AG09319 (cell line): ENCODE measurements around the gene ASIC2.

Experiments used
- DNase-seq: peaks from one replicate; pipeline ENCODE4 v3.0.0-alpha.2; 2010; ENCODE audit warnings: low read depth; ENCODE audit errors: extremely low read depth
- TF ChIP-seq, protein P1 (sequence below): IDR thresholded peaks from 2 replicates; pipeline ENCODE4 v1.5.1; 2011; ENCODE audit warnings: low read depth, mild to moderate bottlenecking, inconsistent platforms, low read length, moderate library complexity

The ASIC2 gene

DNA sequence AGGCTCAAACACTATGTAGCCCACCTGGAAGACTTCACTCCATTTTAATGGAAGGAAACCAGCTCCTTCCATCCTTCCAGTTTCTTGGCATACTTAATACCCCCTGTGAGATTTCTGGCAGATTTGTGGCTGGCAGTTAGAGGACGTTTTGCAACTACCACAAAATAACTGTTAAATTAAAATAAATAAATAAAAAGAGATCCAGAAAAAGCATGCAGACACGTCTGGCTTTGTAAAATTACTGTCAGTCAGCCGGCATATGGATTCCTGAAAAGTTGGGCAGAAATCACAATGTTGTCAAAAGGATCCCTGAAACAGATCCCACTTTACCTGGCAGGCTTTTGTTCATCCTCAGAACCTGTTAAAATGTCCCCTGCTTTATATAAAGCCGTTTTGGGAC lies 113.9 kb downstream of the ASIC2 start:
- TF ChIP-seq, protein P1, sequence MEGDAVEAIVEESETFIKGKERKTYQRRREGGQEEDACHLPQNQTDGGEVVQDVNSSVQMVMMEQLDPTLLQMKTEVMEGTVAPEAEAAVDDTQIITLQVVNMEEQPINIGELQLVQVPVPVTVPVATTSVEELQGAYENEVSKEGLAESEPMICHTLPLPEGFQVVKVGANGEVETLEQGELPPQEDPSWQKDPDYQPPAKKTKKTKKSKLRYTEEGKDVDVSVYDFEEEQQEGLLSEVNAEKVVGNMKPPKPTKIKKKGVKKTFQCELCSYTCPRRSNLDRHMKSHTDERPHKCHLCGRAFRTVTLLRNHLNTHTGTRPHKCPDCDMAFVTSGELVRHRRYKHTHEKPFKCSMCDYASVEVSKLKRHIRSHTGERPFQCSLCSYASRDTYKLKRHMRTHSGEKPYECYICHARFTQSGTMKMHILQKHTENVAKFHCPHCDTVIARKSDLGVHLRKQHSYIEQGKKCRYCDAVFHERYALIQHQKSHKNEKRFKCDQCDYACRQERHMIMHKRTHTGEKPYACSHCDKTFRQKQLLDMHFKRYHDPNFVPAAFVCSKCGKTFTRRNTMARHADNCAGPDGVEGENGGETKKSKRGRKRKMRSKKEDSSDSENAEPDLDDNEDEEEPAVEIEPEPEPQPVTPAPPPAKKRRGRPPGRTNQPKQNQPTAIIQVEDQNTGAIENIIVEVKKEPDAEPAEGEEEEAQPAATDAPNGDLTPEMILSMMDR: no peak
- no peak for DNase-seq

DNA sequence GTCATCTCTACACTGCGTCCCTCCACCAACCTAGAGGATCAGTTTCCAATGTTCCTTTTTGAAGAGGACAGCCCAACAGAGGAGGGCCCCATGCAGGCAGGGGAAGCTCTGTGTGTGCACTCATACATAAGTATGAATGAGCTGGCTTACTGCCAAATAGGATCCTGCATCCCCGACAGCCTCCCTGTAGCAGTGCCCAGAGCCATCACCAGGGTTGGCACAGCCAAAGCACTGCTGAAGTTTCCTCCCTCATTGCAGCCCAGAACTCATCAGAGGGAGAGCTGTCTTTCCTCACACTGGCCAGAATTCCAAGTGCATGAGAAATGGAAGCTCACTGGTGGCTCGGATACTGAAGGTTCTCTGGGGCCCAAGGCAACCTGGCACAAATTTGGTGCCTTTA lies 114.4 kb downstream of the ASIC2 start:
- no peak for DNase-seq
- TF ChIP-seq, protein P1: no peak

DNA sequence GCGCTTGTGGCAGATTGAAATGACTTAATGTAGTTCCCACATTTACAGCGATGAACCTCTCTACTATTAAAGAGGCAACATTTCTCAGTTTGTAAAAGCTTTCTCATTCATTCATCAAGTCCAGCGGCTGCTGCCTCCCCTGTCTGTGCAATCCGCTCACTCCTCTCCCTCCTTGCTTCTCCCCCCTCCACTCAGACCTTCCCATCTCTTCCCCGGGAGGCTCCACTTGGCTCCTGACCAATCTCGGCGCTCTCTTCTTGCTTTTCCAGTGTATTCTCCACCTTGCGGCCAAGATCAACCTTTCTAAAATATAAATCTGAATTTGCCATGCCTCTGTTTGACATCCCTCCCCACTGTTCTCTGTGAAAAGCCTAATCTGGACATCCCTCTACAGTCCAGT lies 117.5 kb downstream of the ASIC2 start:
- DNase-seq: no peak
- TF ChIP-seq, protein P1: no peak

DNA sequence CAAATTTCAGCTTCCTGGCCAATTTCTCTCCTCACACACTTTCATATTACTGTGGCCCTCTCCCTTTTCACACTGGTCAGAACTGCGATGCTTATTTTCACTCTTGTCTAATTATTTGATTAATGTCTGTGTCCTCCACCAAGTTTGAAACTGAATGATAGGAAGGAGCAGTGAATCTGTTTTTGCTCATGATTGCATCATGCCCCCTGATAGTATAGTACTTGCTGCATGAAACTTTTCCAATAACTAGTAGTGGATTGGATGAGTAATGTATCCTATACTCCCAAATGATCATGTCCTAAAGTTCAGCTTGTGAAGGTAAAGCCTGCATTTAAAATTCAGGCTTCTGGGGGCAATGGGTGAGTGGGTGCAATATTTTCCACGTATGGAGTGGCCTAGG lies 121.2 kb downstream of the ASIC2 start:
- DNase-seq: no peak
- TF ChIP-seq, protein P1: no peak

DNA sequence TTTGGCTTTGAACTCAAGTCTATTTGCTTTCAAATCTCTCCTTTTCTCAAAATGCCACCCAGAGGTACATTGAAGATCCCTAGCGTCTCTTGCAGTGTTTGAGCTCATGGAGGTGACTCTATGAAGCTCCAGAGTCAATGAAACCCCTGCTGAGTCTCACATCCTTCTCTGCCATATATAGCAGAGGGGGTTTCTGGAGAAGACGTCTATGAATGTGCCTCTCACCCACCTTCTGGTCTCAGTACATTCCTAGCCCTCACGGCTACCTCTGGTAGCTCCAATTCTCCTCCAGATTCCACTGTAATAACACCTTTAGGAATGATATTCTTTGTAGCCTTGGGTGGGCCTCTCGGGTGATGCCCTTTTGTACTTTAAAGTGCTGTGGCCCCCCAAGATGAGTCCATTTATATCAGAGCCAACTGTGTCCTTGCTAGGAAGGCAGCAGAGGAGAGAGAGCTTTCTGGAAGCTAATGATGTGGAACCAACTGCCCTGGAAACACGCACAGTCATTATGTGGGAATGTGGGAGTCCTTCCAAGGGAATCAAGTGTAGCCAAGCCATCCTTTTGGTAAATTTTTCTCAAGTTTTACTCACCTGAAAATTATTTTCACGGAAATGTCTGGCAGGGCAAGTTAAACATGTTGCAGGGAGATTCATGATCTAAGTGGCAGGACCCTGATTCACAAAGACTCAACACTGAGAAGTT lies 123.4 kb downstream of the ASIC2 start:
- TF ChIP-seq, protein P1: no peak
- DNase-seq: peak; percentile 19

DNA sequence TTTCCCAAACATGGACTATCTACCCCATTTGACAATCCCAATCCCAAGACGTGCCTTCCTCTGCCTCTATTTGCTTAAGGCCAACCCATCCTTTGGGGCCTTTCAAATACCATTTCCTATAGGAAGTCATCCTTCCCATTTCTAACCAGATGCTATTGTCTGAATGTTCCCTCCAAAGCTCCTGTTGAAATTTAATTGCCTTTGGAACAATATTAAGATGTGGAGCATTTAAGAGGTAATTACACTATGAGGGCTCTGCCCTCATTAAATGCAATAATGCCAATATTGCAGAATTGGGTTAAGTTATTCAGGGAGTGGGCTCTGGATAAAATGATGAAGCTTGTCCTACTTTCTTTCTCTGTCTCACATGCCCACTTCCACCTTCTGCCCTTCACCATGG lies 125.4 kb downstream of the ASIC2 start:
- DNase-seq: no peak
- TF ChIP-seq, protein P1: no peak

DNA sequence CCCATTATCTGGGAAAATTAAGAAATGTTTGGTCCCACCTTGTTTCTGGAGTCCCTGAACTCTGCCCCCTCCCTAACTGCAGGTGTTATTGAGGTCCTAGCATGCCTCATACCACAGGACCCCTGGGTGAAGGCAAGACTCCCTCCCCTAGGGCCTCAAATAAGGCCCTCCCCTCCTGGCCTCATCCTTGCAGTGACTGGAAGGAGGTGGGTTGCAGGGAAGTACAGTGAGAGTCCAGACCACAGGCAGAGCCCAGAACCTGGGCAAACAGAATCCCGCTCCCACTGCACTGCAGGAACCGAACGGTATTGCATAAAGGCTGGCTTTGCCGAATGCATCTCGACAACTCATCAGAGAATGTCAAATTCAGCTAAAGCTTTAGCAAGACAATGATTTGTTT lies 126.6 kb downstream of the ASIC2 start:
- no peak for DNase-seq
- TF ChIP-seq, protein P1: no peak
